NCI-H2171 (cell line): ENCODE results near the gene CNTNAP1.

Experiments used
- DNase-seq: peaks from one replicate; lab custom pipeline; 2025; lab: John Stamatoyannopoulos, UW

CNTNAP1 gene

DNA sequence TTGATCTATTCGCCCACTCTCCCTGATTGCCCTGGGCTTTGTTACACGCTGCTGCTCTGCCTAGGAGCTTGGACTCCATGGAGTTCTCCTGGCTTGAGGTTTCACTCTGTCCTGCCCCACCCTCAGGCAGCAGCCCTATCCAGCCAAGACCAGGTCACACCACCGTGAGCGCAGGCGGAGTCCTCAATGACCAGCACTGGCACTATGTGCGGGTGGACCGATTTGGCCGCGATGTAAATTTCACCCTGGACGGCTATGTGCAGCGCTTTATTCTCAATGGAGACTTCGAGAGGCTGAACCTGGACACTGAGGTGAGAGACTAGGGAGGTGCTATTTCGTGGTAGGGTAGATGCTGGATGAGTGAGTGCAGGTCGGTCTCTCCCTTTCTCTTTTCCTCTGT is 3.5 kb downstream of the CNTNAP1 start:
- DNase-seq = no peak

DNA sequence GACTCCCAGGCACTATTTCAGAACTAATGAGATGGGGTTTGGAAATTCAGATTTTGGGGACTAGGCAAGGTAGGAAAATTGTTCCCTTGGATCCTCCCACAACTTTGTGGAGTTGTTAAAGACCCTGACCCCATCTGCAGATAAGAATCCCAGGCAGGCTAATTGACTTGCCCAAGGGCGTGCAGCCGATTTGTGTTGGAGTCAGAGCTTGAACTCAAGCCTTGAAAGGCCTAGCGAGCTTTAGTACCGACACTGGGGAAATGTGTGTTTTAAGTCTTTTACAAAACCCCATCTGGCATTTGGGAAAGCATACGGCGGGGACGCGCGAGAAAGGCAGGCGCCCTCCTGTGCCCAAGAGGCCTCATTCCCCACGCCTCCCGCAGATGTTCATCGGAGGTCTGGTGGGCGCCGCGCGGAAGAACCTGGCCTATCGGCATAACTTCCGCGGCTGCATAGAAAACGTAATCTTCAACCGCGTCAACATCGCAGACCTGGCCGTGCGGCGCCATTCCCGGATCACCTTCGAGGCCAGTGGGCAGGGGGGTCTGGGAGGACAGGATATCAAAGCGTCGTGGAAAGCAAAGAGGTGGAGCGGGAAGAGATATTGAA is 4.3 kb downstream of the CNTNAP1 start:
- DNase-seq = no peak

DNA sequence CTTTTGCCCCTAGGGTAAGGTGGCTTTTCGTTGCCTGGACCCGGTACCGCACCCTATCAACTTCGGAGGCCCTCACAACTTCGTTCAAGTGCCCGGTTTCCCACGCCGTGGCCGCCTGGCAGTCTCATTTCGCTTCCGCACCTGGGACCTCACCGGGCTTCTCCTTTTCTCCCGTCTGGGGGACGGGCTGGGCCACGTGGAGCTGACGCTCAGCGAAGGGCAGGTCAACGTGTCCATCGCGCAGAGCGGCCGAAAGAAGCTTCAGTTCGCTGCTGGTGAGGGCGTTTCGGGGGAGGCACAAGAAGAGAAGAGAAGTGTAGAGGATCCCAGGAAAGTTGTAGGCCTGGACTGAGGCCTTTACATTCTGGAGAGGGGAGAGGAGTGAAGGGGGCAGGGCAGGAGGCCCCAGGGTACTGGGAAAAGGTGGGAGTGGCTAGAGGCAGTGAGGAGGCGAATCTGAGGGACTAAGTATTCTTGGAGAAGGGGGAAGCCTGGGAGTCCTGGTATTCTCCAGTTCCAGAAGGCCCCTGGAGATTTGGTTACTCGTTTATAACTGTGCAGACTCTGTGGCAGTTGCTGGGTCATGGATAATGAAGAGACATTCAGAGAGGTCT is 5.5 kb downstream of the CNTNAP1 start:
- DNase-seq = no peak

DNA sequence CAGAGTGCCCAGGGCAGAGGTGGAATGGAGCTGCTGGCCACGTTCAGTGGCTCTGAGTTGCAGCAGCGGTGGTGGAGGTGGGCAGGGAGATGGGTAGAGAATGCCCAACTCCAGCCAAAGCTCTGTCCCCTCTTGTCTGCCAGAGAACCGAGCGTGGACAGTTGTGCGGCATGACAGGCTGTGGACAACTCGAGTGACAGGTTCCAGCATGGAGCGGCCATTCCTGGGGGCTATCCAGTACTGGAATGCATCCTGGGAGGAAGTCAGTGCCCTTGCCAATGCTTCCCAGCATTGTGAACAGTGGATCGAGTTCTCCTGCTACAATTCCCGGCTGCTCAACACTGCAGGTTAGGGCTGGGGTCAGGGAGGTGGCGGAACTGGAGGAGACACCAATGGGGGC is 8.3 kb downstream of the CNTNAP1 start:
- DNase-seq = no peak

DNA sequence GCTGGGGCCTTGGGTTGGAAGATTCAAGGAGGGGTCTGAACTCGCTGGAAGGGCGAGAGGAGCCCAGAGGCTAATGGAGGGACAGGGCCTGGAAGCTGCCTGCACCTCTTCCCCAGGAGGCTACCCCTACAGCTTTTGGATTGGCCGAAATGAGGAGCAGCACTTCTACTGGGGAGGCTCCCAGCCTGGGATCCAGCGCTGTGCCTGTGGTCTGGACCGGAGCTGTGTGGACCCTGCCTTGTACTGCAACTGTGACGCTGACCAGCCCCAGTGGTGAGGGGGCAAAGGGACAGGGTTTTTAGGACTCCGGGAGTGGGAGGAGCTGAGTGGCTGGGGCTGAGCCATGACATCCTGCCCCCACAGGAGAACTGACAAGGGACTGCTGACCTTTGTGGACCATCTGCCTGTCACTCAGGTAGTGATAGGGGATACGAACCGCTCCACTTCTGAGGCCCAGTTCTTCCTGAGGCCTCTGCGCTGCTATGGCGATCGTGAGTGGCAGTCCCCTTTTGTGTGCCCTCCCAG is 8.8 kb downstream of the CNTNAP1 start:
- no peak for DNase-seq

DNA sequence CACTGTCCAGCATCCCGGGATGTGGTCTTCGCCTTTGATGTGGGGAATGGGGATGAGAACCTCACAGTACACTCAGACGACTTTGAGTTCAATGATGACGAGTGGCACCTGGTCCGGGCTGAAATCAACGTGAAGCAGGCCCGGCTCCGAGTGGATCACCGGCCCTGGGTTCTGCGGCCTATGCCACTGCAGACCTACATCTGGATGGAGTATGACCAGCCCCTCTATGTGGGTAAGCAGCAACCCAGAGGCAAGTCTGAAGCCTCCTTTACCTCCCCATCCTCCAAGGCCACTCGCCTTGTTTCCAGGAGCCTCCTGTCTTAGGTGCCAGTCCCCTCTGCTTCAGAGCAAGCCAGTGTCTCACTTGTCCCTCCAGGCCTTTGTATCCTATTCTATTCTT is 10.2 kb downstream of the CNTNAP1 start:
- DNase-seq = no peak

DNA sequence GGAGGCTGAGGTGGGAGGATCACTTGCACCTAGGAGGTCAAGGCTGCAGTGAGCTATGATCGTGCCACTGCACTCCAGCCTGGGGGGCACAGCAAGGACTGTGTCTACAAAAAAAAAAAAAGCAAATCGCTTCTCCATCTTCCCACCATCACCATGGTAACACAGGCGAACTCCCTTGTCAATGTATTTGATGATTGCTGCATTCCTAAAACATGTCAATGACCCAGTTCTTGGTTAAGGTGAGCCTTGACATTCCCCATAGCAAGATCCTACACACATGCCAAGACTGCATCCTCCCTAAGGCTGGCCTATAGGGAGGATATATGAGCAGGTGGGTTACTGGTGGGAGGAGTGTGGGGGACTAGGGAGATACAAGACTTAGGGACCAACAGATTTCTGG is 12.2 kb downstream of the CNTNAP1 start:
- DNase-seq = no peak

DNA sequence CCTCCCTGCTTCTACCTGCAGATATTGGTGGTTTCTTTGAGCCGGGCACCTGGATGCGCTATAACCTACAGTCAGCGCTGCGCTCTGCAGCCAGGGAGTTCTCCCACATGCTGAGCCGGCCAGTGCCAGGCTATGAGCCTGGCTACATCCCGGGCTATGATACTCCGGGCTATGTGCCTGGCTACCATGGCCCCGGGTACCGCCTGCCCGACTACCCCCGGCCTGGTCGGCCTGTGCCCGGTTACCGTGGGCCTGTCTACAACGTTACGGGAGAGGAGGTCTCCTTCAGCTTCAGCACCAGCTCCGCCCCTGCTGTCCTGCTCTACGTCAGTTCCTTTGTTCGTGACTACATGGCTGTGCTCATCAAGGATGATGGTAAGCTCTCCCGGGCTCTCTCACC is 13.2 kb downstream of the CNTNAP1 start:
- DNase-seq = no peak

DNA sequence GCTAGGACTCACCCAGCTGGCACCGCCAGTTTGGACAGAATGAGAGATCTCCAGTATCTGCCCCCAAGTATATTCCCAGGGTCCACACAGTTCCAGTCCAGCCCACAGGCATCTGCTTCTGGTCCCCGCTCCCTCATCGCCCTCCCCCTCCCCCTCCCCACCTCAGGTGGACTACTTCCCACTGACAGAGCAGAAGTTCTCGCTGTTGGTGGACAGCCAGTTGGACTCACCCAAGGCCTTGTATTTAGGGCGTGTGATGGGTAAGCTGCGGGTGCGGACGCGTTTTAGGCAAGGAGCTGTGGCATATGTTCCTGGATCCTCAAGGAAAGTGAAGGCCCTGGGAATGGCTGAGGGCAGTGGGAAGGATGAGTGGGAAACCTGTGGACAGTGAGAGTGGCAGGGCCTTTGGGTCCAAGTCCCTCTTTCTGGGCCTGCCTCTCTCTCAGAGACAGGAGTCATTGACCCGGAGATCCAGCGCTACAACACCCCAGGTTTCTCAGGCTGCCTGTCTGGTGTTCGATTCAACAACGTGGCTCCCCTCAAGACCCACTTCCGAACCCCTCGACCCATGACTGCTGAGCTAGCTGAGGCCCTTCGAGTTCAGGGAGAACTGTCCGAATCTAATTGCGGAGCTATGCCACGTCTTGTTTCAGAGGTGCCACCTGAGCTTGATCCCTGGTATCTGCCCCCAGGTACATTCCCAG is 14.9 kb downstream of the CNTNAP1 start:
- no peak for DNase-seq

DNA sequence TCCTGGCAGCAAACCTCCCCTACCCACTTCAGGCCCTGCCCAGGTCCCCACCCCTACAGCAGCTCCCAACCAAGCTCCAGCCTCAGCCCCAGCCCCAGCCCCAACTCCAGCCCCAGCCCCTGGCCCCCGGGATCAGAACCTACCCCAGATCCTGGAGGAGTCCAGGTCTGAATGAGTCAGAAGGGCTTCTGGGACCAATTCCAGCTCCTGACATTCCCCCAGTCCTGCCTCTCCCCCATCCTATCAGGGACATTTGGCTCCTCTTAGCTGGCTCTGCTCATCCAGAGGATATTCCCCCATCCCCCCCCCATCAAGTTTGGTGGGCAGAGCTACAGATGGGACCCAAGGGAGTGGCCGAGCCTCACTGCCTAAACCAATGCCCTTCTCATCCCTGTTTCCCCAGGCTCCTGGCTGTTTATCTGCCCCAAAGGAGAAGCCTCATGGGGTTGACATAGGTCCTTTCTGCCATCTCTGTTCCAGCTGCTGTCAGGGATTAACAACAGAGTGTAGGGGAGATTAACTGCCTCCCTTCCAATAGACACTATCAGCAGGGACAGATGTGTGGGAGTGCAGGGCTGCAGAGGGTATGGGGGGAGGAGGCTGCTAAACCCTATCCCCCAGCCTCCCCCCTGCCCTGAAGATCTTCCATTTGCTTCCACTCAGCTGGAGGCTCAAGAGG is 16.5 kb downstream of the CNTNAP1 start:
- no peak for DNase-seq

DNA sequence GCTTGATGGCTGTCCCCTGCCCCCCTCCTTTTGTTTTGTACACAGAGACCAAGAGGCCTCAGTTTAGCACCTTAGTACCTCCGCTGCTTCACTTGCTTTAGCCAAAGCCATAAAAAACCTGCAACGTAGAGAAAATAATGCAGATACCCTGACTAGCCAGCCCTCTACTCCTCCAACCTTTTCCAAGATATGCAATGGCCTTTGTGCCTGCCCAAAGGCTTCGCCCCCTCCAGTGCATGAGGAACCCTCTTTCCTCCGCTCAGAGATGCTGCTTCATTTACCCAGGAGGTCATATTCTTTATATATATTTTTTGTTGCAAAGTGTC is 17.0 kb downstream of the CNTNAP1 start:
- DNase-seq = no peak

DNA sequence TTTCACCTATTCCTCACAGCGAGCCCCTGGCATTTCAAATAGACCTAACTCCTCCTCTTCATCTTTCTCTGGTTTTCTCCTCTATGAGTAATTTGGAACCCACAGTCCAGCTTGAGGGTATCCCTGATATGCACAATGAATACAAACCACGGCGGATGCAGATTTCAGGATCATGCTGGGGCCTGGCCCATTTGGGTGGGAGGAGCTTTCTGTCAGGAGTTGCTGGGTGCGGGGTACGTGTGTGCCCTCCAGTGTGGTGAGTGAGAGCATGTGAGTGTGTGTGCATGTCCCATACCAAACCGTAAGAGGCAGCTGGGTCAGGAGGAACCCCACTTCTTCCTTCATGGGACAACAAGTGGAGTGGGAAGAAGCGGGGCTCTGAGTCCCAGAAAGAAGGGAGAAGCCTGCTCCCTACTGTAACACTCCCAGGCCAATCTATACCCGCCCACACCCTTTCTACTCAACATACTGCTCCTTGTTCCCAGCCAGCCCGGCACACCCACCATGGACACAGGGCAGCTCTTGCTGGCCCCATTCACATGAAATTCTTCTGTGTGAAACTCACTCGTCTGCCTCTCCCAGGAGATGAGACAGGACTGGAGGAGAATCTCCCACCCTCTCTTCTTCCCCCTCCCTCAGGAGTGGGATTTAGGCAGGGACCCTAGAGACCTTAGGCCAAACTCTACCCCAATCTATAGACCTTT is 18.4 kb downstream of the CNTNAP1 start:
- DNase-seq = no peak

DNA sequence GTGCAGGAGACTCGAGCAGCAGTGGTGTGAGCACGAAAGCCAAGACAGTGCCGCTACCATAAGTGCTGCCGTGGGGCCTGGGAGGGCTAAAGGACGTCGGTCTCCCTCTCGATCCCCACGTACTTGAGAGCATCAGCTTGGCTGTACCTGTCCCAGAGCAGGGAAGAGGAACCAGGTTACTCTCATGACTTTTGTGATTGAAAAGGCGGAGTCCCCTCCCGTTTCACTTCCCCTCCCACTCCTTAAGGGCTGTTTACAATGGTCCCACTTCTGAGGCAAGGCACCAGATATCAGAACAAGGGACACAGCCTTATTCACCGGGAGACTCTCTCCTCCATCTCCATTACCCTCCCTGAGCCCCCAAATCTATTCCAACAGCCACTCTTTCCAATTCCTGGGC is 20.1 kb downstream of the CNTNAP1 start:
- DNase-seq = no peak

DNA sequence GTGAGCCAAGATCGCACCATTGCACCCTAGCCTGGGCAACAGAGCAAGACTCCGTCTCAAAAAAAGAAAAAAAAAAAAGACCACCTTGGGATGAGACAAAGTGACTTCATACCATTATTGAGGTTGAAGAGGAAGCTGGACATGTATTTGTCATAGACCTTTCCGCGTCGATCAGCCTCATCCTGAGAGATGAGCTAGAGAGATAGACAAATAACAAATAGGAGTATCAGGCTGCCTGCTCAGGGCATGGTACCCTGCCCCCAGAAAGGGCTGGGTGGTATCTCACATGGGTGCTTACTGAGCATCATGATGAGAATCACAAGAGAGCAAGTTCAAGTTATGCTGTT is 22.1 kb downstream of the CNTNAP1 start:
- no peak for DNase-seq

DNA sequence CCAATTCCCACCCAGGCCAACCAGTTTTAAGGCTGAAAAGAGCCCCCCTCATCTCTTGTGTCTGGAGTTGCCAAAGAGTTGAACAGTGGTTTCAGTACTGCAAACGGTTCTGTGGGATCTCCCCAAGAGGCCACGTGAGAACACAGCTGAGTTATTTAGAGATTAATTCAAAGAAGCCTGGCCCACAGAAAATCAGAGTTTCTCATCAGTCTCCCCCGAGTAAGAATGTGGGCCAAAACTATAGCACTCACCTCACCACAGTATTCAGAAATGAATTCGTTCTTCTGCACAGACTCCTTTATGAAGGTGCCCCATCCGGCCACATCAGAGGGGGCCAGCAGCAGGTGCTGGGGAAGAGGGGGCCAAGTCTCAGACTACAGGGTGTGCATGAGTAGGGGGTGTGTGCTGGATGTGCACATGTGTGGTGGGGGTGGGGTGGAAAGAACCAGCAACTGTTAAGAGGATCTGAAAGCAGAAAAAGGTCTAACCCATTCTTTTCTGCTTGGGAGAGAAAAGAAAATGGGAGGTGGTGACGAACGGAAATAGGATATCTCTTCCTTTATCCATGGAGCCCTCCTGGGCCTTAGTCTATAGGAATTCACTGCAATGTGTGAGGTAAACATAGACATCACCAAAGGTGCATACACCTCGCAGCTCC is 22.6 kb downstream of the CNTNAP1 start:
- DNase-seq = no peak

DNA sequence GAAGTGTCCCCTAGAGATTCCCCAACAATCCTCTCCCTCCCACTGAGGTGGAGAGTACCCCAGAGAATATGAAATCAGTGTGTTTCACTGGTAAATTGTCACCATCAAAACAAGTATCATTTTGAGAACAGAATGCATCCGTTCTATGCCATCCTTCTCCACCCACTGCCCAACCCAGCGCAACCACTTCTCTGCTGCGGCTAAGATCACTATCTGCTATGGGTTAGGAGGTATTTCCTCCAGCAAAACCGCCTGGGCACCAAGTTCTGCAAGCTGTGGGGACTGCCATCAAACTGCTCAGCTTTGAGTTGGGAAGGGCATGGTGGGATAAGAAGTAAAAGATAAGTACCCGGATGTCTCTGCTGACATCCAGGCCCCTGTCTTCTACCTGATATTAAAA is 24.4 kb downstream of the CNTNAP1 start:
- DNase-seq = no peak

DNA sequence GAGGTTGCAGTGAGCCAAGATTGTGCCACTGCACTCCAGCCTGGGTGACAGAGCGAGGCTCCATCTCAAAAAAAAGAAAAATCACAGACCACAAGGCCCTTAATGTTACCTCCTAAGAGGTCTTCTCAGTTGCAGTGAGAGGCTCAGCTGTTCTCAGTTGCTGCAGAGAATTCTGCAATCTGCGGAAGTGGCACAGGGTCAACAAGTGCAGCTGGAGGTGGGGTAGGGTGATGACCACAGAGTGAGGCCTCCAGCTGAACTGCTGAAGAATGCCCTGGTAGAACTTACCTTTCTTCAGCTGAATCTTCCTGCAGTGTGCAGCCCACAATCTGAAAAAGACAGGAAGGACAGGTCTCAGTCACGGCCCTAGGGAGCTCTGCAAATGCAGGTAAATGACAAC is 26.3 kb downstream of the CNTNAP1 start:
- no peak for DNase-seq

DNA sequence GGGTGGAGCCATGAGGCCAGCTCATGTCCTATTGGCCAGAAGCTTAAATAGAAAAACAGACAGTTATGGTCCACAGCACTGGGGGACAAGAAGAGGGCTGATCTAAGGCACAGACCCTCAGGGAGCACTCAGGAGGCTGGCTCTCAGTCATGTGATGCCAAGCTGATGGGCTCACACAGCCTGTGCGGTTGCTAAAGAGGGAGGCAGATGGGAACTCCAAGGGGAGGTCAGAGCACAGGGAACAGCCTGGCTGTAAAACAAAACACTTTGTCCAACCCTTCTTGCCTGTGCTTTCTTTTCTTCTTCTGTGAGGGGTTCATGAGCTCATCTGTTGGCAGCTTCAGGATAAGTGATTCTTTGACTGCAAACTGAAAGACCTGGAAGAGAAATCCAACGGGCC is 27.2 kb downstream of the CNTNAP1 start:
- peak; percentile 19 for DNase-seq

DNA sequence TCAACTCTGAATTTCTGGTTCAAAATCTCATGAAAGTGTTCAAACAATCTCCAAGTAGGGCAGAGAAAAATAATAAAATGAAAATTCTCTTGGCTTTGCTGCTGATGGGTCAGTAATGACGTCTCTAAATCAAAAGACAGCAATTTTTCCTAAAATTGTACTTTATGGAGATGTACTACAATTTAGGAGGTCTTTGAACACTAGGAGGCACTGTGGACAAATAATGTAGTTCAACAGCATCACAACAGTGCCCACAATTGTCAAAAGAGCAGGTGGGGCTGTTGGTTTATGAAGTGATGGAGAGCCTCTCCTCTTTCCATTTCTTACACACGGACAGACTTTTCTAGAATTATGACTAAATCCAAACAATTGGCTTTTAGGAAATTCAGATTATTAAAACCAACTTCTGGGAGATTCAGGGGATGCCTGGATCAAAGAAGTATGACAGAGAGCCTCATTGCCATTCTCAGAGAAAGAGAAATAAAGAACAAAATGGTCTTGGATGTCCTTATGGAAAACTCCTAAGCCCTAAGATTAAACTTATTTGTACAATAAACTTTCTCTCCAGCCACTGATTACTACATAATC is 38.8 kb downstream of the CNTNAP1 start:
- peak; percentile 45 for DNase-seq

DNA sequence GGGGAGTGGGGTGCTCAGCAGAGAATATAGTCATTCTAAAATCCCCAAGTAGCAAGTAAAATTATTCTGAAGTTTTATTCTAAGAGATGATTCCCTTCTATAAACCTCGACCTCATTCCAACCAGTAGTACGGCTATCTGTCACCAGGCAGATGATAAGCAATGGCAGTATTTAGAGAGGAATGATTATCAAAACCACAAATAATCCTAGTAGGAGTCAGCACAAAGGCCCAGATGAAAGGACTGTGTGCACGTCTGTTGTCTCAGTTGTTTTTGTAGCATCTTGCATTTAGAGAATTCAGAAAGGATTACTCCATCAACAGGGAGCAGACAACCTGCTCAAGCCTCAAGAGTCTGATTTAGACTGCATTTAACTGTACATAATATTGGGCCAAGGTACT is 41.3 kb downstream of the CNTNAP1 start:
- no peak for DNase-seq

DNA sequence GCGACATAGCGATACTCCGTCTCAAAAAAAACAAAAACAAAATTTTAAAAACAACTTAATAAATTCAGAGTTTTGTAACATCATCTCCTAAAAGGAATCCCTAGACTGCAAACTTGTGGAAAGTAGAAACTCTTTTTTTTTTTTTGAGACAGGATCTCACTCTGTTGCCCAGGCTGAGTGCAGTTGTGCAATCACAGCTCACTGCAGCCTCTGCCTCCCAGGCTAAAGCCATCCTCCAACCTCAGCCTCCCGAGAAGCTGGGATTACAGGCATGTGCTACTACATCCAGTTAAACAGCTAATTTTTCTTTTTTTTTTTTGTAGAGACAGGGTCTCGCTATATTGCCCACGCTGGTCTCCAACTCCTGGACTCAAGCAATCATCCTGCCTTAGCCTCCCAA is 42.8 kb downstream of the CNTNAP1 start:
- DNase-seq = no peak

DNA sequence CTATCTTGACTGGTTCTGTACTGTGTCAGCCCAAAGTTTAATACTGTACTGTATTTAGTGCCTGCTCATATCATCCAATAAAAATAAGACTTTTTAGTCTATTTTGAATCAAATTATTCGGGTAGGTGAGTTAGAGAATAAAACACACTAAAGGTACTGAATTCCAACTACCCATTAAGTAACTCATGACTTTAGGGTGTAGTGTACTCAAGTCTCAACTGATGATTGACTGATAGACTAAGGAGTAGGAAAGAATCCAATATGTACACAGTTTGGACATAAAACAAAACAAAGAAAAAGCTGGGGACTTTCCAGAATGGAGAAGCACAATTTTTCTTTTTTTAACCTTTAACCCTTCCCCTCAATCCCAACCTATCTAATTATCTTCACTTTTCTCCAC is 58.4 kb downstream of the CNTNAP1 start:
- no peak for DNase-seq
